ENCODE results near the gene PYDC1.
"Not testable (repeated sequence)": the region's sequence is repeated elsewhere in the genome, so short reads cannot be mapped to it uniquely, and the experiment has no call there.

Gene PYDC1

DNA sequence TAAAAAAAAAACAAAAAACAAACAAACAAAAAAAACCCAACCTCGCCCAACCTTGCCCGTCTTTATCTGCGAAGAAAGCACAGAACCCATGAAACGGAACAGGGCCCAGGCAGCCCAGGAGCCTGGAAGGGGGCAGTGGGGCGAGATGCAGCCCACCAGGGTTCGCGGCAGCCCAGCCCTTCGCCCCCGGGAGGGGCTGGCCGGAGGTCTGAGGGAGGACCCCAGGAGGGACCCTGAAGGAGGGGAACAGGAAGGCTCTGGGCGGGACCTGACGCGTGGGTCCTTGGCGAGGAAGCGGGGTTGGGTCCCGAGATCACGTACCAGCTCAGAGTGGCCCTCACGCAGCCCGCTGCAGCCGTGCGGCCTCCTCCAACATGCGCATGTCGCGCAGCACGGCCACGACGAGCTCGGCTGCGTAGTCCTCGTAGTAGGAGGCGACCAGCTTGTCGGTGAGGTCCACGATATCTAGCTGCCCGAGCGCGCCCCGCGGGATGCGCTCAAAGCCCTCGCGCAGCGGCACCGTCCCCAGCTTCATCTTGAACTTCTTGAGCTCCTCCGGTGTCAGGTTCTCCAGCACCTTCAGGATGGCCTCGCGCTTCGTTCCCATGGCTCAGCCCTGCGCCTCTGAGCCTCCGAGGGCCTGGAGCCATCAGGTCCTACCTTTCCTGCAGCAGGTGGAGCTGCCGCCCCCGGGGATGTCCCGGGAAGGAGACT lies at the start of gene PYDC1:
TSS of gene PYDC1 (minus strand) at position 714 of the 714 bp plus-strand sequence. CDS start at position 607, 107 bp downstream.
- no peak for DNase-seq (ENCODE audit: low read depth in 2 of 2)

DNA sequence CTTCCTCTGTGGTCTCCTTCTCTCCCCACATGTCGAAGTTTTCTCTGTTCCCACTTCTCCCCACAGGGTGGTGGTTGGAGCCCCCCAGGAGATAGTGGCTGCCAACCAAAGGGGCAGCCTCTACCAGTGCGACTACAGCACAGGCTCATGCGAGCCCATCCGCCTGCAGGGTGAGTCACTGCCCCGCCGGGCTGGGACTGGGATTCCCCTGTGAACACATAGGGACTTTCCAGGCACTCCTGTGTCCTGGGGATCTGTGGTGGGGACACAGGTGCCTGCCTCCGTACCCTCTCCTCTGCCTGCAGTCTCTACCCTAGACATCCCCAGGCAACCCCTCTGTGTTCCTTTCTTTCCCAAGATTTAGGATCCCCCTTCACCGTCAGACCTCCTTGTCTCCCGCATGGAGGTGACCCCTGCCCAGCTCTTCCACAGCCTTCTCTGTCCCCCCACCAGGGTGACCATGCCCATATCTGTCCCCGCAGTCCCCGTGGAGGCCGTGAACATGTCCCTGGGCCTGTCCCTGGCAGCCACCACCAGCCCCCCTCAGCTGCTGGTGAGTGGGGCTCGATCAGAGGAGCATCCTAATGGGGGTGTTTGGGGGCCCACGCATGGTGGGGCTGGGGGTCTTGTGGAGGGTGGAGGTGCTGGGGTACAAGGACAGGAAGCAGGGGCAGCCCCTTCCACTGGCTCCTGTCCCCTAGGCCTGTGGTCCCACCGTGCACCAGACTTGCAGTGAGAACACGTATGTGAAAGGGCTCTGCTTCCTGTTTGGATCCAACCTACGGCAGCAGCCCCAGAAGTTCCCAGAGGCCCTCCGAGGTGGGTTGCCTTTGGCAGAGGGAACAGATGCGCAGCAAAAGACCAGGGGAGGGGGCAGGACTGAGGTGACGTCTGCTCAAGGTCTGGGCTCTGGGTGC lies 48.7 kb upstream of the PYDC1 start:
- peak; percentile 11 to 60 for DNase-seq (ENCODE audit: low read depth in 2 of 2)

- DNase-seq (ENCODE audit: low read depth in 2 of 2) = no peak
Measured at GRCh38 chr16:31262084-31262483, 45.1 kb upstream of the PYDC1 start.

GRCh38 chr16:31260136-31260931 lies 43.4 kb upstream of the PYDC1 start:
- no peak for DNase-seq (ENCODE audit: low read depth in 2 of 2)

GRCh38 chr16:31258366-31258765 lies 41.4 kb upstream of the PYDC1 start:
- no peak for DNase-seq (ENCODE audit: low read depth in 2 of 2)

- no peak for DNase-seq (ENCODE audit: low read depth in 2 of 2)
Measured at GRCh38 chr16:31256466-31256865, 39.5 kb upstream of the PYDC1 start.

GRCh38 chr16:31253642-31254045 lies 36.7 kb upstream of the PYDC1 start:
- DNase-seq (ENCODE audit: low read depth in 2 of 2) = no peak

DNA sequence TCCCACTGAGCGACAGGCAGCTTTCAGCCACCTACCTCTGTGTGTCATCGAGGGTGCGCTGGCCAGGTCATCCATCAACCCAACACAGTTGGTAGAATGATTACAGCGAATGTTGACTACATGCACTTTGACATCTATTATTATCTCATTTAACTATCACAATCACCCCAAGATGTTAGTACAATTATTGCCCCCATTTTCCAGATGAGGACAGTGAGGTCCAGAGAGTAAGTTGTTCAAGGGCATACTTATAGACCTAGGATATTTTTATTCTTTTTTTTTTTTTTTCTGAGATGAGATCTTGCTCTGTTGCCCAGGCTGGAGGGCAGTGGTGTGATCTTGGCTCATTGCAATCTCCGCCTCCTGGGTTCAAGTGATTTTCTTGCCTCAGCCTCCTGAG lies 34.5 kb upstream of the PYDC1 start:
- no peak for DNase-seq (ENCODE audit: low read depth in 2 of 2)

DNA sequence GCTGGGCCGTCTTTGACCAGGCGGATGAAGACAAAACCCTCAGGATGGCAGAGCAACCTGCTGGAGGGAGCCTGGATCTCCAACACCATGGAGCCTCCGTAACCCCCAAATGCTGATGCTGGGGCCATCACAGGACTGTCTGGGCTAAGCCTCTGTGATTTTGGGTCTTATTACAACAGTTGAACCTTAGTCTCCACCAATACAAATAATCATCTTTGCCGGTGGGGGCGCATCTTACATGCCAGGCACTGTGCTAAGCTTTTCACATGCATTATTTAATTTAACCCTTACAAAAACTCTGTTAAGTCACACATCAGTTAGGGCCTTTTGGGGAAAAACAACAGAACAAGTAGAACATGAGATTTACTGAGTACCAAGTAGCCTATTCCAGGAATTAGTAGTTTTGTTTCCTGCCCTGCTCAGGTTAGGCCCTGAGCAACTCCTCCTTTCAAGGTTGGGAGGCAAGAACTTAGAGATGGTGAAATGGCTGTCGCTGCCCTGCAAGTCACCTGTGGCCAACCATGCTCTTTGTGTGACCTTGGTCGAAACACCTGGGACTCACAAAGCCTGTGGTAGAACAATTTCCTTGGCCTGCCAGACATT lies 33.9 kb upstream of the PYDC1 start:
- no peak for DNase-seq (ENCODE audit: low read depth in 2 of 2)

- no peak for DNase-seq (ENCODE audit: low read depth in 2 of 2)
Measured at GRCh38 chr16:31248344-31248743, 31.4 kb upstream of the PYDC1 start.

DNA sequence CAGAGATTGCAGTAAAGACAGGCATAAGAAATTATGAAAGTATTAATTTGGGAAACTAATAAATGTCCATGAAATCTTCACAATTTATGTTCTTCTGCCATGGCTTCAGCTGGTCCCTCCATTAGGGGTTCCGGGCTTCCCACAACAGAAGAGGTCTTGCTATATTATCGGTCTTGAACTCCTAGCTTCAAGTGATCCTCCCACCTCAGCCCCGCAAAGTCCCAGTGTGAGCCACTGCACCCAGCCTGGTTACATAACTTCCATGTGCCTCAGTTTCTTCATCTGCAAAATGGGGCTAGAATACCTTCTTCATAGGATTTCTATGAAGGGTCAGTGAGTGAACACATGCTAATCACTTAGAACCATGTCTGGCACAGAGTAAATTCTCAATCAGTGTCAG lies 29.4 kb upstream of the PYDC1 start:
- DNase-seq (ENCODE audit: low read depth in 2 of 2) = no peak

GRCh38 chr16:31245598-31245997 lies 28.7 kb upstream of the PYDC1 start:
- not testable (repeated sequence) for DNase-seq (ENCODE audit: low read depth in 2 of 2)

GRCh38 chr16:31243734-31244670 lies 27.1 kb upstream of the PYDC1 start:
- no peak for DNase-seq (ENCODE audit: low read depth in 2 of 2)

DNA sequence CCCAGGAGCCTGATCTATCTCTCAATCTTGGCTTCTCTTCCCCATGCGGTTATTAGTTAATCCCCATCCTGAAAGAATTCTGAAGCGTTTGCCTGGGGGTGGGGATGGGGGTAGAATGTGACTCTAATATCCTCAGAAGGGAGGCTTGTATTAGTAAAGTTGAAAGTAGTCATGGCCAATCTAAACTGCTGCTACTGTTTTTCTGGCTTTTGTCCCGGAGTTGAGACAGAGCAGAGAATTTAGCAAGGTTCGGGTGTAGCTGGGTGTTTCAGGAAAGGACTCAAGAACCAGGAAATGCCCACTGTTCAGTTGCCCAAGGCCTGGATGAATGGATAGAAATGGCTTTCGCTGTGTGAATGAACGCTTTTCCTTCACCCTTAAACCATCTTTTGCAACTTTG lies 25.3 kb upstream of the PYDC1 start:
- DNase-seq (ENCODE audit: low read depth in 2 of 2) = no peak

- no peak for DNase-seq (ENCODE audit: low read depth in 2 of 2)
Measured at GRCh38 chr16:31238041-31238440, 21.1 kb upstream of the PYDC1 start.

- DNase-seq (ENCODE audit: low read depth in 2 of 2) = no peak
Measured at GRCh38 chr16:31229501-31229900, 12.6 kb upstream of the PYDC1 start.

DNA sequence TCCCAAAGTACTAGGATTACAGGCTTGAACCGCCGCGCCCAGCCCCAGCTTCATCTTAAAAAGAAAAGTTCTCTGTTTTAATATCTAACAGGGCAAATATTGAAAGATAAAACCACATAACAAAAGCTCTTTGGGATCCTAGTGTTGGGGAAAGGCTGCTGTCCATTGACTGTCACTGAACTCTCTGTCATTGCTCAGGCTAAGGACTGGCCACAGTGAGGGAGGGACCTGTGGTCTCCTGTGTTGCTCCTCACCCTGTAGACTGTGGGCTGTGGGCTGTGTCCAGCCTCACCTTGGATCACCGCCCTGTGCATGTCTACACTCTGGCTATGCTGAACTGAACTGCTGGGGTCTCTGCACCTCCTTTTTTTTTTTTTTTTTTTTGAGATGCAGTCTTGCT lies 11.3 kb upstream of the PYDC1 start:
- DNase-seq (ENCODE audit: low read depth in 2 of 2) = no peak

- DNase-seq (ENCODE audit: low read depth in 2 of 2) = no peak
Measured at GRCh38 chr16:31225193-31225592, 8.3 kb upstream of the PYDC1 start.

DNA sequence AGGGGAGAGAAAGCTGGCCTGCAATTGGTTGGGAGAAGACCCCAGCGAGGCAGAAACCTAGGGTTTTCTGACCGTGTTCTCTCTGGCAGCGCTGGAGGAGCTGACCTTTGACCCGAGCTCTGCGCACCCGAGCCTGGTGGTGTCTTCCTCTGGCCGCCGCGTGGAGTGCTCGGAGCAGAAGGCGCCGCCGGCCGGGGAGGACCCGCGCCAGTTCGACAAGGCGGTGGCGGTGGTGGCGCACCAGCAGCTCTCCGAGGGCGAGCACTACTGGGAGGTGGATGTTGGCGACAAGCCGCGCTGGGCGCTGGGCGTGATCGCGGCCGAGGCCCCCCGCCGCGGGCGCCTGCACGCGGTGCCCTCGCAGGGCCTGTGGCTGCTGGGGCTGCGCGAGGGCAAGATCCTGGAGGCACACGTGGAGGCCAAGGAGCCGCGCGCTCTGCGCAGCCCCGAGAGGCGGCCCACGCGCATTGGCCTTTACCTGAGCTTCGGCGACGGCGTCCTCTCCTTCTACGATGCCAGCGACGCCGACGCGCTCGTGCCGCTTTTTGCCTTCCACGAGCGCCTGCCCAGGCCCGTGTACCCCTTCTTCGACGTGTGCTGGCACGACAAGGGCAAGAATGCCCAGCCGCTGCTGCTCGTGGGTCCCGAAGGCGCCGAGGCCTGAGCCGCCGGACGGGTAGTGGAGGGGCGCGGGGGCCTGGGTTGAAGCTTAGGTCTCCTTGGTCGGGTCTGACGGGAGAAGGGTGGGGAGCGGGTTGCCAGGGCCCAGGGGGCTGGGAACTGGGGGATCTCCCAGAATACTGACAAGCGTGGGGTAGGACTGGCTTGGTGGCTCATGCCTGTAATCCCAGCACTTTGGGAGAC lies 7.4 kb upstream of the PYDC1 start:
- DNase-seq (ENCODE audit: low read depth in 2 of 2) = no peak

DNA sequence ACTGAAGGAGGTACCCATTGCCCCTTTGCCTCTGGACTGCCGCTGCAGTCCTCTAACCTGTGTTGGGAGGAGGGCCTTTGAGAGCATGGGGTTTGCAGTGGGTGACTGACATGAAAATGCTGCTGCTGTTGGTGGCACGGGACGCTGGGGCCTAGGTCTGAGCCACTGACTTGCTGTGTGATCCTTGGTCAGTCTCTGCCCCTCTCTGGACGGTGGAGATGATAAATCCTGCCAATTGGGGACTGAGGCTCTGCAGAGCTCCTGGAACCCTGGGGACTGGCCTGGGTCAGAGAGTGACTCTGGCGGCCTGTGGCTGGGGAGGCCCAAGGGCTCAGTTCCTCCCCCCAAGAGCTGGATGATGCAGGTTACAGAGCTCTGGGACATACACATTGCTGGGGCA lies 6.1 kb upstream of the PYDC1 start:
- no peak for DNase-seq (ENCODE audit: low read depth in 2 of 2)

Measured in stimulated activated CD4-positive, alpha-beta T cell treated with anti-CD3 and anti-CD28 coated beads, Interleukin-1b, Interleukin-23, amount 100 ng/mL, for 1 hour (primary cell).